Activated T-helper 1 cell treated with Interleukin-2 at 50 U/mL for 16 hours (primary cell): ENCODE data around the gene SNX20.
A peak's percentile ranks its signal among the peaks of the same experiment; 100 is the strongest.

Experiments used
- DNase-seq: peaks from one replicate; pipeline ENCODE4 v3.0.0-alpha.2; 2020; ENCODE audit warnings: low read depth

Gene SNX20

GRCh38 chr16:50680556-50680893, 587 bp downstream of the SNX20 start:
- DNase-seq = no peak

GRCh38 chr16:50679676-50680555, 1.2 kb downstream of the SNX20 start:
- no peak for DNase-seq

- no peak for DNase-seq
Measured at GRCh38 chr16:50679266-50679665, 1.8 kb downstream of the SNX20 start.

GRCh38 chr16:50678531-50678930, 2.6 kb downstream of the SNX20 start:
- no peak for DNase-seq

GRCh38 chr16:50677351-50677750, 3.8 kb downstream of the SNX20 start:
- no peak for DNase-seq

GRCh38 chr16:50676684-50677225, 4.4 kb downstream of the SNX20 start:
- DNase-seq = no peak

GRCh38 chr16:50675686-50676610, 5.2 kb downstream of the SNX20 start:
- DNase-seq = no peak

- DNase-seq = no peak
Measured at GRCh38 chr16:50674831-50675230, 6.3 kb downstream of the SNX20 start.

GRCh38 chr16:50673496-50674275, 7.4 kb downstream of the SNX20 start:
- no peak for DNase-seq

- DNase-seq = no peak
Measured at GRCh38 chr16:50671644-50672260, 9.4 kb downstream of the SNX20 start.

GRCh38 chr16:50670476-50670875, 10.6 kb downstream of the SNX20 start:
- DNase-seq = no peak

- DNase-seq = no peak
Measured at GRCh38 chr16:50669741-50670140, 11.4 kb downstream of the SNX20 start.

- no peak for DNase-seq
Measured at GRCh38 chr16:50668368-50669008, 12.6 kb downstream of the SNX20 start.

- DNase-seq = no peak
Measured at GRCh38 chr16:50667497-50668367, 13.4 kb downstream of the SNX20 start.

GRCh38 chr16:50666658-50667496, 14.2 kb downstream of the SNX20 start:
- DNase-seq = peak; percentile 24

GRCh38 chr16:50665128-50665878, 15.8 kb downstream of the SNX20 start:
- DNase-seq = peak; percentile 71

GRCh38 chr16:50664270-50664669, 16.8 kb downstream of the SNX20 start:
- DNase-seq = no peak

GRCh38 chr16:50662306-50662940, 18.7 kb downstream of the SNX20 start:
- DNase-seq = no peak
